HK-2 (cell line): ENCODE data around the gene ABHD3.
"Not testable (repeated sequence)": the region's sequence is repeated elsewhere in the genome, so short reads cannot be mapped to it uniquely, and the experiment has no call there.

Source experiments
- DNase-seq: peaks from one replicate; pipeline ENCODE4 v3.0.0-alpha.2; 2018; ENCODE audit not compliant: unreplicated experiment

ABHD3 gene

DNA sequence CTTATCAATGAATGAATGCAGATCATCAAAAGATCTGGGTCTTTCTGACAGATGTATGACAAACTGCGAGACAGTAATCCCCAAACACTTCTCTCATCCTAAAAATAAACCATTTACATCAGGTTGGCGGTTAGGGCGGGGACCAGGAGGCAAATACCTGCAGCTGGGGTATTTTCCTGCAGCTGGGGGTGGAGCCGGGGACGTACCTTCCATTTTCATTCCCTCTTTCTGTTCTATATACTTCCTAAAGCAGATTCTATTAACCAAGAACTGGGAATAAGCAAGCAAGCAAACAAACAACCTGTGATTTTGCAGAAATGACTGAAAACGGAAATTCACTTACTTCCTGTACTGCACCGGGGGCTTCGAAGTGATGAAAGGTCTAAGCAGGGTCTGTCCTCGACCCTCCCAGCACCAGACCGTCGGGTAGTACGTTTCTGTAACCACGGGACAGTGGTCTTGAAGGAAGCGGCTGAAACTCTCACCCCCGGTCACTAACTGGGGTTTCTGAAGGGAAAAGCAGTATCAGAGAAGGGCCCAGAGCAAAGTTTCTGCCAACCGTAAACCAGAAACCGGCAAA, 1.2 kb downstream of the ABHD3 start:
- DNase-seq, result no peak

DNA sequence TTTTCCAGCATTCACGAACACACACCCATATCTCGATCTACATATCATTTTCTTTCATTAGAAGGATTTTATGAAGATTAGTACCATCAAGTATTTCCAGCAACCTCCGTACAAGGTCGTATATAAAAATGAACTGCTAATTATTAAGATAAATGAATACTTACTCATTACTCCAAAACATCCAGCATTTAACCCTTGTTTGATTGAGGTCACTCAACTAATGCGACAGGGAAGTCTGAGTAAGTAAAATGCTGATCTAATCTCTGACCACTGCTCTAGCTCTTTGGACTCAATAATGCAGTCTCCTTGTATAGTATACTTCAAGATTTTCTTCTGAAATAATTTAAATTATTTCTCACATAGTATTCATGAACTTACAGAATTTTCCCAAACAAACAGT, 2.0 kb downstream of the ABHD3 start:
- DNase-seq, result no peak

DNA sequence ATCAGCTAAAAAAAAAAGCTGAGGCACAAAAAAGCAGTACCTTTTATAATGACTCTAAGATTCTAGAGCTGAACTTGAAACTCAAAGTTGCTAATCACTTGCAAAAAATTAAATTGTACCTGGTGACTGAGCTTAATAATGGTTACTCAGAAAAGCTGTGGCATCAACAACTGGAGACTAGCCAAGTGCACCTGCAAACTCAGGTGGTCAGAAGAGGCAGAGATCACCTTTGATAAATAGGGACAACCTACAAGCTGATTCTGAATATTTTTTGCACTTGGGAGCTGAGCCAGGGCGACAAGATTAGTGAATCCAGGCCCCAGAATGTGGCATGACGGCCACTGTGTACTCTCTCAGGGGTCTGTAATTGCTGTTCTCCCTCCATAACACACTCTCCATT, 3.0 kb downstream of the ABHD3 start:
- DNase-seq, result no peak

- no peak for DNase-seq
Observed at GRCh38 chr18:21700528-21701075, 4.0 kb downstream of the ABHD3 start.

GRCh38 chr18:21693322-21693721, 11.3 kb downstream of the ABHD3 start:
- DNase-seq, result no peak

GRCh38 chr18:21689736-21690135, 14.8 kb downstream of the ABHD3 start:
- no peak for DNase-seq

DNA sequence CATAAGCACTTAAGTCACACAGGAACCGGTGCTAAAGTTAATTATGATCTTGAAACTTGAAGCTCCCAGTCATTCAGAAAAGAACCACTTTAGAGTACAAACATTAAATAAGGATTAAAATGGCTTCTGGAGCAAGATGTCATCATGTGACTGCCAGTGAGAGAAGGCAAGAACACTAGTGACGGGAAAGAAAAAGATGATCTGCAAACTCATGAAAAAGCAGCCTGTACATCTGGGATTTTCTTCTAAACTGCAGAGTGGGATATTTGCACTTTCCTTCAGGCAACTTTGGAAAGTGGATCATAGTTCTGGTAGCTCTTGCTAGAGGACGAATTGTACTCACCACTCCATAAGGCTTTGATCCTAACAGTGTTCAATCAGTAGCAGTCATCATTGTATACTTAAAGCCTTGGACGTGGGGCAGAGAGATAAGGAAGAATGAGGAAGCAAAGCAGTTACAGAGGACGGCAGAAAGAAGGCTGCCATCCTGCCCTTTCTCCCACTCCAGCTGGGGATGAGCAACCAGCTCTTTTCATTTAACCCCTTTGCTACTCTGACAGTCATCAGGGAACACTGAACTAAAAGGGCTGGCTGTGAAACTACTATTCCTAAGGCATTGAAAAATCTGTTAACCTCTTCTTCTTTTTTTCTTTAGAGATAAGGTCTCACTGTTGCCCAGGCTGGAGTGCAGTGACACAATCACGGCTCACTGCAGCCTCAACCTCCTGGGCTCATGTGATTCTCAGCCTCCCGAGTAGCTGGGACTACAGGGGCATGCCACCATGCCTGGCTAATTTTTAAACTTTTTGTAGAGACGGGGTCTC, 18.1 kb downstream of the ABHD3 start:
- no peak for DNase-seq

GRCh38 chr18:21685556-21685981, 19.0 kb downstream of the ABHD3 start:
- not testable (repeated sequence) for DNase-seq

GRCh38 chr18:21684731-21685130, 19.8 kb downstream of the ABHD3 start:
- no peak for DNase-seq

DNA sequence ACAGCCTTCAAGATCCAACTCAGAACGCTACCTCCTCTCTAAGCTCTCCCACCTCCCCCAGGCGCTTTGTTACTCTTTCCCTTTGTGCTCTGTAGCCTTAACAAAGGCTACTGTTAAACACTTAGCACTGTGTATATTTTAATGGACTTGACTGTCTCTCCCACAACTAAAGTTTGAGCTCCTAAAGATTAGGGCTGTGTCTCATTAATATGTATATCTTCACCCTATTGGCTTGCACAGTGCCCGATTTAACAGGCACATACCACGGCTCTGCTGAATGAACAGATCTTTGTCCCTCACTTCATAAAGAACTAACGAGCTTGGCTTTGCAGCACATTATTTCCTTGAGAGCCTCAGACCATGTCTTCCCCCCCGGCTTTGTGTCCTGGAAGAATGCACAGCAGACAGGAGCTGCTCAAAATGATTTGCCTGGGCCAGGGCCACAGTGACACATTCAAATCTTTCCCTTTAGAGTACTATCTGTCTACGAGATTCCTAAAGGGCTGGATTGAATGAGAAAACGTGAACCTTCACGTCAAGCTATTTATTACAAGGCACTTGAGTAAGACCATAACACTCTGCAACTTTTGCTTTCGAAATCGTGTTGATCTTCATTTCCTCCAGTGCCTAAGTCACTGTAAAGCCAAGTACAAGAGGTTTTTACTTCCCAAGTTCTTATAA, 22.1 kb downstream of the ABHD3 start:
- no peak for DNase-seq

- no peak for DNase-seq
Observed at GRCh38 chr18:21680161-21680560, 24.4 kb downstream of the ABHD3 start.

GRCh38 chr18:21678859-21679258, 25.7 kb downstream of the ABHD3 start:
- no peak for DNase-seq

- DNase-seq, result peak; percentile 33
Observed at GRCh38 chr18:21675354-21675753, 29.2 kb downstream of the ABHD3 start.

DNA sequence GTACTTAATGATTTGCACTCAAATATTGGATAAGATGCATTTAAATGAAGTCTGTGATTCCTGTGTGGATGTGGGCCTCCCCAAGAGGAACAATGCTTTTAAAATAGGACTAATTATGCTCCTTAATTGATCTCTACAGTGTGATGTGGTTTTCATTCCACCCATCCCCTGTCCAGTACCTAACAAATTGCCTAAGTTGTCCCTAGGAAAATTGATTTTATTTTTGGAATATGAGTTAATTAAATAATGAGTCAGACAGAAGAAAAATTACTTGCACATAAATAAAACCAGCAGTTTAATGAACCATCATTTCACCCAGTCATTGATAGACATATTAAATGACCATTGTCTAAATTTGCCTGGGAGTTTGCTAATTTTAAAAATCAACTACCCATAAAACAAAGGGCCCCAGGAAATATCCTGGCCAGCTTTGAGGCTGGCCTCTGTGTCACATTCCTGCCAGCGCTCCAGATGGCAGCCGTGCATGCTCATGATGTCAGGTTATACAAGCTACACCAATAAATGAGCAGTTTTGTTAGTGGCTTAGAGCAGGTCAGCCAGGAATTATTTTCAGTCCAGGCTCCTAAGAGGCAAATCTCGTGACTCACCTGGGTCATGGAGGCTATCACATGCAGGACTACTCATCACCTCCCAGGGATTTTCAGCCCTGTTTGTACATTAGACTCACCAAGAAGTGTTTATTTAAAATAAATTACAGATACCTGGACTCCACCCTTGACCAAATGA, 31.9 kb downstream of the ABHD3 start:
- peak; percentile 65 for DNase-seq

- DNase-seq, result peak; percentile 36
Observed at GRCh38 chr18:21669736-21670285, 34.8 kb downstream of the ABHD3 start.

DNA sequence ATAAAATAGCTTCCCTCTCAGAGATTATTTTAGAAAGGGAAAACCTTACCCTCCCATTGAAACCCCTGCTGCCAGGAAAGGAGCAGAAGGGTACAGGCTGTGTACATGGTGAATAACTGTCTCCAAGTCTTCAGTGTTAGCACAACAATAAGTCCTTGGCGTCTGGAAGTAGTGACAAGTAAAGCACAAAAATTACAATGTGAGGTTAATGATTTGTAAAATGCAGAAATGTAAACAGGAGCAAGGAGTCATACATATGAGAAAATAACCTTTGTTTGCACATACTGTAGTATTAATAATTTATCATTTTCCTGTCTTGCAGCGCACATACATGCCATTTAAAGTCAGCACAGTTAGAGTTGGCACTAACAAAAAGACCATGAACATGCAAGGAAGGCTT, 40.5 kb downstream of the ABHD3 start:
- no peak for DNase-seq

GRCh38 chr18:21663578-21663977, 41.0 kb downstream of the ABHD3 start:
- DNase-seq, result no peak

GRCh38 chr18:21662581-21662980, 42.0 kb downstream of the ABHD3 start:
- DNase-seq, result no peak

GRCh38 chr18:21660078-21660477, 44.5 kb downstream of the ABHD3 start:
- DNase-seq, result no peak

DNA sequence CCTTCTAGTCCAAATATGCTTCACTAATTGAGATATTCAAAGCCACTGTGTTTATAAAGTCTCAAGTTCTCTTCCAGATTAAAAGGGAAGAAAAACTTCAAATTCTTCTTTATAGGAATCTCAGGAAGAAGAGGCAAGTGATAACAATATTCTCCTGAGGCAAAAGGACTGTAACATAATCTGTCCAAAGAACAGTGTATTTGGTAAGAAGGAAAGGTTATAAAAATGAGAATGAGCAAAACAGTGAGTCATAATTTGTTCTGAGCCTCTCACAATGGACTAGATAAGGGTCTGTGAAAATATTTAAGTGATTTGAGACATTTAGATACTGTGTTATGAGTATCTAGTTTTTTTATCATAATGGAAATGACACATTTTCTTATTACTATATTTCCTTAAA, 48.2 kb downstream of the ABHD3 start:
- no peak for DNase-seq

GRCh38 chr18:21653361-21653760, 51.2 kb downstream of the ABHD3 start:
- no peak for DNase-seq

DNA sequence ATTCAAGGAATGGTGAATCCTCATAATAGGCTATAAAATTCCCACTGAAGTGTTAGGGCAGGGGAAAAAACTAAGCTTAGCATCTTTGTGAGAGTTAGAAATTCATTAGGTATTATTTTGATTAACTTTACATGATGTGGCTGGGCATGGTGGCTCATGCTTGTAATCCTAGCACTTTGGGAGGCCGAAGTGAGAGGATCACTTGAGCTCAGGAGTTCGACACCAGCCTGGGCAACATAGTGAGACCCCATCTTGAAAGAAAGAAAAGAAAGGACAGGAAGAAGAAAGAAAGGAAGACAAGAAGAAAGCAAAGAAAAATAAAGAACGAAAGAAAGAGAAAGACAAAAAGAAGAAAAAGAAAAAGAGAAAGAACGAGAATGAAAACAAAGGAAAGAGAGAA, 52.5 kb downstream of the ABHD3 start:
- no peak for DNase-seq
